PC-9 (cell line): ENCODE results near the gene TTLL5. TPM values are rescaled to one million over a fixed set of nuclear protein-coding genes. Genes with fewer than 3 reads are reported as not detected.

ENCODE experiments used
- BruUV-seq: library from RNA; stranded (reverse); fragments of 400-500 nt; replicated peaks from 2 replicates; lab custom pipeline; 2021; lab: Mats Ljungman, UMichigan
- CTCF ChIA-PET: fragments of 300-600 bp; sonication (Branson Sonifier 250); formaldehyde crosslinking; loops from one replicate; lab custom pipeline; 2022; ENCODE audit warnings: antibody characterized with exemption; lab: Charles Lee
- POLR2A ChIA-PET: fragments of 300-600 bp; sonication (Branson Sonifier 250); formaldehyde crosslinking; loops from one replicate; lab custom pipeline; 2022; ENCODE audit warnings: antibody characterized with exemption; ENCODE audit not compliant: unreplicated experiment; lab: Charles Lee
- DNase-seq, 2 experiments: peaks; one replicate each; pipeline versions ENCODE4 v3.0.0 to v3.0.0-alpha.2; 2015 to 2022; ENCODE audit warnings: mixed read lengths in 1 of 2
- H2AFZ ChIP-seq: fragments of 200-600 bp; sonication (generic); 2 replicates; pipeline ENCODE4 v1.8.1; 2017; ENCODE audit warnings: antibody characterized with exemption
- H3F3A ChIP-seq: fragments of 200-600 bp; sonication (generic); 2 replicates; pipeline ENCODE4 v1.8.1; 2017; ENCODE audit warnings: antibody characterized with exemption, mild to moderate bottlenecking, low read depth; ENCODE audit not compliant: insufficient read depth
- H3K27ac ChIP-seq: fragments of 200-600 bp; sonication (generic); 2 replicates; pipeline ENCODE4 v1.6.1; 2016; ENCODE audit warnings: mixed run types
- H3K27me3 ChIP-seq: fragments of 200-600 bp; sonication (generic); 2 replicates; pipeline ENCODE4 v1.6.1; 2016; ENCODE audit warnings: low read depth, mixed run types; ENCODE audit not compliant: insufficient read depth
- H3K36me3 ChIP-seq: fragments of 200-600 bp; sonication (generic); 2 replicates; pipeline ENCODE4 v1.6.1; 2016; ENCODE audit warnings: low read depth, mixed run types
- H3K4me1 ChIP-seq: fragments of 200-600 bp; sonication (generic); replicated peaks from 2 replicates; pipeline ENCODE4 v1.6.1; 2016; ENCODE audit warnings: mixed run types; ENCODE audit not compliant: insufficient read depth
- H3K4me2 ChIP-seq: fragments of 200-600 bp; sonication (generic); 2 replicates; pipeline ENCODE4 v1.6.1; 2017; ENCODE audit warnings: mixed run types
- H3K4me3 ChIP-seq: fragments of 200-600 bp; sonication (generic); 2 replicates; pipeline ENCODE4 v1.6.1; 2016; ENCODE audit warnings: mixed run types
- H3K79me2 ChIP-seq: fragments of 200-600 bp; sonication (generic); 2 replicates; pipeline ENCODE4 v1.6.1; 2017; ENCODE audit warnings: low read depth, mixed run types
- H3K9me2 ChIP-seq: fragments of 200-600 bp; sonication (generic); 2 replicates; pipeline ENCODE4 v1.8.1; 2017; ENCODE audit warnings: mild to moderate bottlenecking; ENCODE audit not compliant: insufficient read depth
- H3K9me3 ChIP-seq: fragments of 200-600 bp; sonication (generic); 2 replicates; pipeline ENCODE4 v1.8.1; 2016; ENCODE audit warnings: low read depth; ENCODE audit not compliant: insufficient read depth
- H4K20me1 ChIP-seq: fragments of 200-600 bp; sonication (generic); 2 replicates; pipeline ENCODE4 v1.8.1; 2017; ENCODE audit not compliant: insufficient read depth
- EZH2 ChIP-seq: fragments of 200-600 bp; sonication (generic); IDR thresholded peaks from 2 replicates; pipeline ENCODE4 v1.8.0; 2017; ENCODE audit warnings: antibody characterized with exemption, low read depth
- intact Hi-C: fragments of 100-400 bp; cut with micrococcal nuclease; formaldehyde crosslinking; loops from one replicate; pipeline ENCODE4 v1.10.0; 2022; ENCODE audit not compliant: unreplicated experiment
- total RNA-seq: library from RNA; stranded (reverse); gene quantifications from 2 replicates; pipeline ENCODE4 v1.2.3, GENCODE V29; 2021
- TF ChIP-seq, protein P1 (sequence below): fragments of 200-600 bp; sonication (generic); conservative IDR thresholded peaks from 2 replicates; pipeline ENCODE4 v1.6.1; 2017; ENCODE audit warnings: mixed run types, antibody characterized with exemption, mild to moderate bottlenecking, moderate library complexity

TTLL5 gene
- total RNA-seq, 1 experiment from 2014 or later: 75.3 TPM

DNA sequence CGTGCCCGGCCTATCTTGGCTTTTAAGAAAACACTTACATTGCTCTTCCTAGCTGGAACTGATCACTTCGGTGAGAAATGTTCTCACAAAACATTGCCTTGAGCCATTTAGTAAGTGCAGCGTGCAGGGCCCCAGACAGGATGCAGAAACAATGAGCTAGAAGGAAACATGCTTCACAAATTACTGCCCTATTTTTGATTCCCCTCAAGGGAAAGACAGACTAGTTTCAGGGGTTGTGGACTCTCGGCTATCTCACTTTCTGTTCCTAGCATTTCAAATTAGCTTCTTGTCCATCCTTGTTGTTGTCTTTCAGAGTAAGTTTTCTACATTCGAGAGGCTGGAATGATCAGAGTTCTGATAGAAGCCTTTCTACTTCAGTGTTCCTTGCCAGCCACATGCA, 299.2 kb downstream of the TTLL5 start:
- Histone ChIP-seq H3K9me3 (no peaks in the 10 kb centered on the region), H3K27me3 (no peaks in the 10 kb centered on the region), H3K4me3 (no peak overlapping the region), H3K4me2 (no peak overlapping the region), H3F3A (no peaks in the 10 kb centered on the region), H2AFZ (no peak overlapping the region), H3K9me2 (no peaks in the 10 kb centered on the region), H4K20me1 (no peaks in the 10 kb centered on the region), H3K4me1 (no peaks in the 10 kb centered on the region), H3K36me3 (no peaks in the 10 kb centered on the region), H3K27ac (no peak overlapping the region), H3K79me2 (no peaks in the 10 kb centered on the region)
- CTCF ChIA-PET: interaction anchor here (0.6 to 0.7 kb wide), 2 partner anchors 25 to 1100 kb away, joined by 5 to 6 read pairs; partner anchors contain the start of gene IFT43
- DNase-seq: no peak
- TF ChIP-seq EZH2: no peak
- BruUV-seq: no TSS peak
- POLR2A ChIA-PET: no interaction called here
- intact Hi-C loops: no loop called here

DNA sequence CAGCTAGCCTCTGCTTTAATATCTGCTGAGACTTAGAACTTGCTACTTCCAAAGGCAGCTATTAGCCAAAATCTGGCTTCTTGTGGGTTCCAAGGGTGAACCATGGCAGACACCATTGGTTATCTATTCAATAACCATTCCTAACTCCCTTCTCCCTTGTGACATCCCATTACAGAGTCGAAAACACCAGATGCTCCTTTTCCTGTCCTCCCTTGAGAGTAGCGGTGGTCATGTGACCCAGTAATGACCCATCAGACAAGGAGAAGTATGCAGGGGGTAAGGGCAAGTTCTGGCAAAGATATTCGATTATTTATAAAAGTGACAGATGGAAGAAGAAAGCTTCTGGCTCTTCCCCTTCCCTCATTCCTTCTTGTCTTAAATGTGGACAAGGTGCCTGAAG, 300.6 kb downstream of the TTLL5 start:
- POLR2A ChIA-PET: no interaction called here
- H3K4me1 ChIP-seq: no peaks in the 10 kb centered on the region
- H3K79me2 ChIP-seq: no peaks in the 10 kb centered on the region
- H3K27me3 ChIP-seq: no peaks in the 10 kb centered on the region
- no peak overlapping the region for H3K4me2 ChIP-seq
- H3K9me2 ChIP-seq: no peaks in the 10 kb centered on the region
- H2AFZ ChIP-seq: no peak overlapping the region
- H3F3A ChIP-seq: no peaks in the 10 kb centered on the region
- no TSS peak for BruUV-seq
- no peaks in the 10 kb centered on the region for H4K20me1 ChIP-seq
- CTCF ChIA-PET: no interaction called here
- TF ChIP-seq EZH2: no peak
- TF ChIP-seq, protein P1, sequence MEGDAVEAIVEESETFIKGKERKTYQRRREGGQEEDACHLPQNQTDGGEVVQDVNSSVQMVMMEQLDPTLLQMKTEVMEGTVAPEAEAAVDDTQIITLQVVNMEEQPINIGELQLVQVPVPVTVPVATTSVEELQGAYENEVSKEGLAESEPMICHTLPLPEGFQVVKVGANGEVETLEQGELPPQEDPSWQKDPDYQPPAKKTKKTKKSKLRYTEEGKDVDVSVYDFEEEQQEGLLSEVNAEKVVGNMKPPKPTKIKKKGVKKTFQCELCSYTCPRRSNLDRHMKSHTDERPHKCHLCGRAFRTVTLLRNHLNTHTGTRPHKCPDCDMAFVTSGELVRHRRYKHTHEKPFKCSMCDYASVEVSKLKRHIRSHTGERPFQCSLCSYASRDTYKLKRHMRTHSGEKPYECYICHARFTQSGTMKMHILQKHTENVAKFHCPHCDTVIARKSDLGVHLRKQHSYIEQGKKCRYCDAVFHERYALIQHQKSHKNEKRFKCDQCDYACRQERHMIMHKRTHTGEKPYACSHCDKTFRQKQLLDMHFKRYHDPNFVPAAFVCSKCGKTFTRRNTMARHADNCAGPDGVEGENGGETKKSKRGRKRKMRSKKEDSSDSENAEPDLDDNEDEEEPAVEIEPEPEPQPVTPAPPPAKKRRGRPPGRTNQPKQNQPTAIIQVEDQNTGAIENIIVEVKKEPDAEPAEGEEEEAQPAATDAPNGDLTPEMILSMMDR: no peak
- H3K27ac ChIP-seq: no peak overlapping the region
- no peak overlapping the region for H3K4me3 ChIP-seq
- intact Hi-C loops: no loop called here
- H3K9me3 ChIP-seq: no peaks in the 10 kb centered on the region
- DNase-seq: no peak
- H3K36me3 ChIP-seq: no peaks in the 10 kb centered on the region

DNA sequence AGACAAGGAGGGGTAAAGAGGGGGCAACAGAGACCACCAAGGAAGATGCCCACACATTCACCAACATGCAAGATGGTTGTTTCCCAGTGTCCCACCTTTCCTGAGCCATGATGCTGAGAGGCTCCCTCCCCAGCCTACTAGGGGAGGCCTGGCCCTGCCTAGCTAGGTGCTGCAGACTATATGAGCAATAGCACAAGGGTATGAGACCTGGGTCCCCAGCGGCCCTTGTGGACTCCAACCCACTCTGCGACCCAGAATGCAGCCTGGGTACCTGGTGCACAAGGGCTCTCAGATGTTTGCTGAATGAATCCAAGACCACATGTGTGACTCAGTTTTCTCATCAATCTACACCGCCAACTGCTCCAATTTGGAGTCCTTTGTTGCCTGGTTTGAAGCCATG, 306.8 kb downstream of the TTLL5 start:
- Histone ChIP-seq H3K36me3 (no peaks in the 10 kb centered on the region), H3K4me2 (no peak overlapping the region), H3K9me3 (no peaks in the 10 kb centered on the region), H3F3A (no peaks in the 10 kb centered on the region), H3K79me2 (no peaks in the 10 kb centered on the region), H4K20me1 (no peaks in the 10 kb centered on the region), H3K4me3 (no peak overlapping the region), H3K27ac (no peak overlapping the region), H3K9me2 (no peaks in the 10 kb centered on the region), H3K4me1 (no peaks in the 10 kb centered on the region), H3K27me3 (no peaks in the 10 kb centered on the region), H2AFZ (no peak overlapping the region)
- ChIA-PET POLR2A (no interaction called here), CTCF (no interaction called here)
- TF ChIP-seq EZH2: no peak
- TF ChIP-seq, protein P1: no peak
- BruUV-seq: no TSS peak
- intact Hi-C loops: no loop called here
- DNase-seq: no peak

DNA sequence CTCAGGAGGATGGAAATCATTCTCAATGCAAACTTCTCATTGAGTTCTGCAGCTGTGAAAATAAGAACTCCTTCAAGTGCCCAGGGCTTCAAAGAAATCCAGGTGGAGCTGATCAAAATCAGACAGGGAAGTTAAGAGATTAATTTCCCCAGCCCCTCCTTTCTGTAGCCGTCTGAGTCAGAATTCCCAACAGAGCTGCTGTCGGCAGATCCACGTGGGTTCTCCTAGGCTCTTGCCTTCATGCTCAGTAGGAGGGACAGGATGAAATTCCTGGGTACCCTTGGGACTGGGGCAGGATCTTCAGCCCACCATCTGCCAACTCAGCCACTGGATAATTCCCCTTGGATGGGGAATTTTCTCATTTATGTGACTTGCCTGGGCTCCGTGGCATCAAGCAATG, 307.4 kb downstream of the TTLL5 start:
- intact Hi-C loops: no loop called here
- Histone ChIP-seq H3K36me3 (no peaks in the 10 kb centered on the region), H3K79me2 (no peaks in the 10 kb centered on the region), H3K27me3 (no peaks in the 10 kb centered on the region), H3K4me2 (no peak overlapping the region), H3K9me2 (no peaks in the 10 kb centered on the region), H3K4me3 (no peak overlapping the region), H3K27ac (no peak overlapping the region), H4K20me1 (no peaks in the 10 kb centered on the region), H3F3A (no peaks in the 10 kb centered on the region), H2AFZ (no peak overlapping the region), H3K4me1 (no peaks in the 10 kb centered on the region), H3K9me3 (no peaks in the 10 kb centered on the region)
- ChIA-PET CTCF (interaction anchor here (0.9 kb wide), 1 partner anchor 390 kb away, joined by 5 read pairs; the partner anchor contains the start of gene FLVCR2), POLR2A (no interaction called here)
- no peak for TF ChIP-seq EZH2
- TF ChIP-seq, protein P1: no peak
- no peak for DNase-seq
- BruUV-seq: no TSS peak
